NB4 (cell line): Measurements from ENCODE around the gene TEKT1.

Experiments
- DNase-seq: peaks from one replicate; pipeline ENCODE4 v3.0.0; 2010; ENCODE audit warnings: low read depth
- H3K4me3 ChIP-seq: one replicate; pipeline ENCODE4 v1.5.1; 2011; ENCODE audit warnings: mild to moderate bottlenecking, low read depth, low read length, moderate library complexity
- MYC ChIP-seq: IDR thresholded peaks from 2 replicates; pipeline ENCODE4 v1.6.1; 2011; ENCODE audit warnings: low read depth, low read length
- POLR2A ChIP-seq: IDR thresholded peaks from 2 replicates; pipeline ENCODE4 v1.6.1; 2011; ENCODE audit warnings: mild to moderate bottlenecking; ENCODE audit not compliant: insufficient read length; ENCODE audit errors: extremely low read depth
- TF ChIP-seq, protein P1 (sequence below): IDR thresholded peaks from one replicate; pipeline ENCODE4 v1.5.1; 2012; ENCODE audit warnings: low read depth, low read length
- TF ChIP-seq, protein P2 (sequence below): IDR thresholded peaks from 2 replicates; pipeline ENCODE4 v1.6.1; 2011; ENCODE audit warnings: low read depth, low read length

Gene TEKT1

DNA sequence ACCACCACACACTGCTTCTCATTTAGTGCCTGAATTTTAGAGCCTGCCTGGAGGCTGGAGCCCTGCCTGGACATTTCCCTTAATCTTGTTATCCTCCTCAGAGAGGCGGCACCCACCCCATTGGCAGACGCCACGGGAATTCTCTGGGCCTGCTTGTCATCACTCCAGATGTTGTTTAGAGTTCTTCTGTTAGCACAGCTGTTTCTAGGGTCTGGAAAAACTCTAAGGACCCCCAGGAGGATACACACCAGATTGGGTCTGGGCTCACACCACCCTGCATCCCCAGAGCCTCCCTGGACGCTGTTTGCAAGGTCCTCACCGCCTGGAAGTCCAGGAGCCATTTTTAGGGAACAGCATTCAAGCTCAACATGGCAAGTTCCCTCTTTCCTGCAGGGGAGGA lies 76.2 kb downstream of the TEKT1 start:
- no peak overlapping the region for H3K4me3 ChIP-seq
- no peak for DNase-seq
- TF ChIP-seq, protein P1, sequence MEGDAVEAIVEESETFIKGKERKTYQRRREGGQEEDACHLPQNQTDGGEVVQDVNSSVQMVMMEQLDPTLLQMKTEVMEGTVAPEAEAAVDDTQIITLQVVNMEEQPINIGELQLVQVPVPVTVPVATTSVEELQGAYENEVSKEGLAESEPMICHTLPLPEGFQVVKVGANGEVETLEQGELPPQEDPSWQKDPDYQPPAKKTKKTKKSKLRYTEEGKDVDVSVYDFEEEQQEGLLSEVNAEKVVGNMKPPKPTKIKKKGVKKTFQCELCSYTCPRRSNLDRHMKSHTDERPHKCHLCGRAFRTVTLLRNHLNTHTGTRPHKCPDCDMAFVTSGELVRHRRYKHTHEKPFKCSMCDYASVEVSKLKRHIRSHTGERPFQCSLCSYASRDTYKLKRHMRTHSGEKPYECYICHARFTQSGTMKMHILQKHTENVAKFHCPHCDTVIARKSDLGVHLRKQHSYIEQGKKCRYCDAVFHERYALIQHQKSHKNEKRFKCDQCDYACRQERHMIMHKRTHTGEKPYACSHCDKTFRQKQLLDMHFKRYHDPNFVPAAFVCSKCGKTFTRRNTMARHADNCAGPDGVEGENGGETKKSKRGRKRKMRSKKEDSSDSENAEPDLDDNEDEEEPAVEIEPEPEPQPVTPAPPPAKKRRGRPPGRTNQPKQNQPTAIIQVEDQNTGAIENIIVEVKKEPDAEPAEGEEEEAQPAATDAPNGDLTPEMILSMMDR = no peak
- TF ChIP-seq, protein P2, sequence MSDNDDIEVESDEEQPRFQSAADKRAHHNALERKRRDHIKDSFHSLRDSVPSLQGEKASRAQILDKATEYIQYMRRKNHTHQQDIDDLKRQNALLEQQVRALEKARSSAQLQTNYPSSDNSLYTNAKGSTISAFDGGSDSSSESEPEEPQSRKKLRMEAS = no peak
- TF ChIP-seq POLR2A (no peak), MYC (no peak)

DNA sequence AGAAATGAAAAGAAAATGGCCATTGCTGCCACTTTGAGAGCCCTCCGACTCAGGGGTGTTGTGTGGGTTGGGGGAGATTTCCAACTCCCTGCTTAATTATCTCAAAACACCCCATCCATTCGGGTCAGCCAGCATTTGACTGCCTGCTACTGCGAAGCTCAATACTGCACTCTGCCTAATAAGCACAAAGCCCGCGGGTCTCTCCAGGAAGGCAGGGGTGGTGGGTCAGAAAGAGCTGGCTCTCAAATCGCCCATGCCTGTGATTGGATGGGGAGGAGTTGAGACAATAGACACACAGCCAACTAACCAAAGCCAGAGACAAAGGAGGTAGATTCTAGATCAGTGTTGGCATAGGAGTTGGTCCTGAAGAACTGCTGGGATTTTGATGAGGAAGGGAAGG lies 78.0 kb downstream of the TEKT1 start:
- DNase-seq = peak; percentile 41
- TF ChIP-seq POLR2A (no peak), MYC (no peak)
- TF ChIP-seq, protein P1 = no peak
- TF ChIP-seq, protein P2 = no peak
- peak overlapping the region; percentile 30 for H3K4me3 ChIP-seq

DNA sequence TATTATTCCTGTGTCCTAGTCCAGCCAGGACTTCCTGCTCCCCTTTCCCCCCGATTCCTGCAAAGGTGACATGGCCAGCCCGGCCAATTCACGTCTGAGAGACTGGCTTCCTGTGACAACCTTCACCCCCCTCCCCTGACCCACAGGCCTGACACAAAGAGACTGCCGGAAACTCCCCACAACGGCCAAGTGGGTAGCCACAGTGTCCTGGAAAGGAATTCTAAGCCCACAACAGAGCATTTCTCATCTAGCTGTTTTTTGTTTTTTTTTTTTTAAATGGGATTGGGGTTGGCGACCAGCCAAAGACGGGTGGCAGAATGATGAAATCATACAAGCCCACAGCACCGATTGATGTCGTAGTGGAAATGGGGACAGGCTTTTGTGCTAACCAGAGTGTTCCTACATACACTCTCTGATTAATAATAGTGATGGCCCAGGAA lies 78.5 kb downstream of the TEKT1 start:
- peak overlapping the region; percentile 30 for H3K4me3 ChIP-seq
- TF ChIP-seq, protein P1 = no peak
- TF ChIP-seq POLR2A = no peak
- TF ChIP-seq MYC = no peak
- TF ChIP-seq, protein P2 = no peak
- peak; percentile 82 for DNase-seq

DNA sequence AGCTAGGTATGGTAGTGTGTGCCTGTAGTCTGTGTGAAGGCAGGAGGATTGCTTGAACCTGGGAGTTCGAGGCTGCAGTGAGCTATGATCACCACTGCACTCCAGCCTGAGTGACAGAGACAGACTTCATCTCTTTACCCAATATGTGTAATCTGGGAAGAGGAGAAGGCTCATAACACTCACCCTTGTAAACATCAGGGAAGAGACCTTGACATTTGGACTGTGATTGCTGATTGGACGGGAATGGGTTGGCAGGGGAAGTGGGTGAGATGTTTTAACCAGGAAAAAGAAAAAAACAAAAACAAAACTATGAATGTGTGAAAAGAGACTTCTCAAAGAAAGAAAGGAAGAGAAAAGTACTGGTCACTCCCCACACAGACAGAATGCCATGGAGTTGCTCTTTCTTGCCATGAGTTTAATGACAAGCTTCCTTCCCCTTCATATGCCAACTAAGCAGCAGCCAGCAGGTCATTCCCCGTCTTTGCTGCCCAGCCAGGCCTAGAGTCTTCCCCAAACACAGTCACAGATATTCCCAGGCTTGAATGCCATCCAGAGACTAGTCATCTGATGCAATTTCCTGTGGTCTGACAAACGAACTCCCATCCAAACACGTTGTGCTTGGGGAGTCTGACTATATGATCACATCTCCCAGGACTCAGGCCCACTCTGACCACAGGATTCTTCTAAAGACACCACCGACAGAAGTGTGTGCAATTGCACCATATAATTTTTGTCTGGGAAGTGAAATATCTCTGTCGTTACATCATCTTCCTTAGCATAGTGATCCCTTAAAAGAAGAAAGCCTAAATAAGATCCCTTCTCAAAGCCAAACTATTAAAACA lies 79.2 kb downstream of the TEKT1 start:
- TF ChIP-seq POLR2A = no peak
- no peak for TF ChIP-seq MYC
- TF ChIP-seq, protein P2 = no peak
- TF ChIP-seq, protein P1 = no peak
- no peak overlapping the region for H3K4me3 ChIP-seq
- DNase-seq = peak; percentile 93

DNA sequence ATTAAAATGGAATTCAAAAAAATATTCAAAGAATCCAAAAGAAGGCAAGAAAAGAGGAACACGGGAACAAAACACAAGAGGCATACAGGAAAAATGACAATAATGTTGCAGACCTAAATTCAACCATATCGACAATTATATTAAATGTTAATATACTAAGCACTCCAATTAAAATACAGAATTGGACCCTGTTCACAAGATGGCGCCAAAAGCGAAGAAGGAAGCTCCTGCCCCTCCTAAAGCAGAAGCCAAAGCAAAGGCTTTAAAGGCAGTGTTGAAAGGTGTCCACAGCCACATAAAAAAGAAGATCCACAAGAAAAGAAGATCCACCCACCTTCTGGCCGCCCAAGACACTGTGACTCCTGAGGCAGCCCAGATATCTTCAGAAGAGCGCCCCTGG lies 82.0 kb downstream of the TEKT1 start:
- peak; percentile 57 for DNase-seq
- TF ChIP-seq, protein P1 = peak; percentile 8
- TF ChIP-seq POLR2A = no peak
- no peak overlapping the region for H3K4me3 ChIP-seq
